GM23338 (cell line): ENCODE results near the gene FURIN. TPM values are rescaled to one million over a fixed set of nuclear protein-coding genes. Genes with fewer than 3 reads are reported as not detected.
A peak's percentile ranks its signal among the peaks of the same experiment; 100 is the strongest.

Experiments used
- ATAC-seq: fragments of 200-7000 bp; cut with Tn5 transposase; 3 replicates; pipeline ENCODE4 v1.9.1; 2020
- DNase-seq: peaks from one replicate; pipeline ENCODE4 v3.0.0-alpha.2; 2015; ENCODE audit warnings: low spot score
- H2AFZ ChIP-seq: fragments of 200-600 bp; sonication (generic); 2 replicates; pipeline ENCODE4 v1.8.0; 2016; ENCODE audit warnings: antibody characterized with exemption, mild to moderate bottlenecking, moderate library complexity
- H3F3A ChIP-seq: fragments of 200-600 bp; sonication (generic); replicated peaks from 2 replicates; pipeline ENCODE4 v1.8.0; 2017; ENCODE audit warnings: antibody characterized with exemption, mixed run types, low read depth
- H3K27ac ChIP-seq: fragments of 200-600 bp; sonication (generic); 2 replicates; pipeline ENCODE4 v1.6.1; 2016; ENCODE audit warnings: low read depth
- H3K27me3 ChIP-seq: fragments of 200-600 bp; sonication (generic); 2 replicates; pipeline ENCODE4 v1.8.0; 2016; ENCODE audit warnings: mild to moderate bottlenecking, mixed run types, moderate library complexity; ENCODE audit not compliant: insufficient read depth
- H3K36me3 ChIP-seq: fragments of 200-600 bp; sonication (generic); 2 replicates; pipeline ENCODE4 v1.8.0; 2016; ENCODE audit warnings: mild to moderate bottlenecking; ENCODE audit not compliant: insufficient read depth
- H3K4me1 ChIP-seq: fragments of 200-600 bp; sonication (generic); 2 replicates; pipeline ENCODE4 v1.8.0; 2016; ENCODE audit warnings: mild to moderate bottlenecking, moderate library complexity; ENCODE audit not compliant: insufficient read depth
- H3K4me2 ChIP-seq: fragments of 200-600 bp; sonication (generic); 2 replicates; pipeline ENCODE4 v1.7.1; 2017; ENCODE audit warnings: mixed run types
- H3K4me3 ChIP-seq: fragments of 200-600 bp; sonication (generic); 2 replicates; pipeline ENCODE4 v1.6.1; 2016; ENCODE audit warnings: mixed run types
- H3K79me2 ChIP-seq: fragments of 200-600 bp; sonication (generic); replicated peaks from 2 replicates; pipeline ENCODE4 v1.8.0; 2017; ENCODE audit warnings: mild to moderate bottlenecking; ENCODE audit not compliant: insufficient read depth
- H3K9me2 ChIP-seq: fragments of 200-600 bp; sonication (generic); 2 replicates; pipeline ENCODE4 v1.8.0; 2017; ENCODE audit not compliant: insufficient read depth
- H4K20me1 ChIP-seq: fragments of 200-600 bp; sonication (generic); replicated peaks from 2 replicates; pipeline ENCODE4 v1.8.0; 2017; ENCODE audit warnings: mild to moderate bottlenecking; ENCODE audit not compliant: insufficient read depth
- H3K27ac Mint-ChIP-seq: 2 replicates; pipeline ENCODE4 v1.8.0; 2020; ENCODE audit warnings: inconsistent platforms, mild to moderate bottlenecking, moderate library complexity, mixed read lengths
- H3K27me3 Mint-ChIP-seq: 3 replicates; pipeline ENCODE4 v1.8.0; 2022; ENCODE audit warnings: low read depth, mild to moderate bottlenecking, moderate library complexity, mixed read lengths, inconsistent platforms; ENCODE audit not compliant: insufficient read depth, poor library complexity
- H3K36me3 Mint-ChIP-seq: 3 replicates; pipeline ENCODE4 v1.8.0; 2021; ENCODE audit warnings: low read depth, mild to moderate bottlenecking, inconsistent platforms, moderate library complexity, mixed read lengths
- H3K4me1 Mint-ChIP-seq: 3 replicates; pipeline ENCODE4 v1.8.0; 2020; ENCODE audit warnings: mild to moderate bottlenecking, inconsistent platforms, mixed read lengths
- H3K4me3 Mint-ChIP-seq: 3 replicates; pipeline ENCODE4 v1.8.0; 2021; ENCODE audit warnings: moderate library complexity, mild to moderate bottlenecking, inconsistent platforms, mixed read lengths
- H3K9me3 Mint-ChIP-seq: 3 replicates; pipeline ENCODE4 v1.8.0; 2020; ENCODE audit warnings: moderate library complexity, mild to moderate bottlenecking, inconsistent platforms, mixed read lengths
- CTCF ChIP-seq, 2 experiments: fragments of 200-600 bp in 1 of 2; sonication (generic) in 1 of 2; conservative IDR thresholded peaks; 2 replicates each; pipeline versions ENCODE4 v1.5.1 to v1.6.1; 2016 to 2017; ENCODE audit warnings: antibody characterized with exemption in 2 of 2, low read depth in 2 of 2, mild to moderate bottlenecking in 2 of 2, moderate library complexity in 1 of 2
- EZH2 ChIP-seq: fragments of 200-600 bp; sonication (generic); IDR thresholded peaks from one replicate; pipeline ENCODE4 v1.8.0; 2017; ENCODE audit warnings: antibody characterized with exemption, mild to moderate bottlenecking, low read depth; ENCODE audit not compliant: unreplicated experiment
- EZH2phosphoT487 ChIP-seq: fragments of 200-600 bp; sonication (generic); IDR thresholded peaks from one replicate; pipeline ENCODE4 v1.8.1; 2018; ENCODE audit warnings: antibody characterized with exemption; ENCODE audit not compliant: unreplicated experiment
- JUNB ChIP-seq: IDR thresholded peaks from one replicate; pipeline ENCODE4 v1.6.1; 2016; ENCODE audit warnings: antibody characterized with exemption; ENCODE audit not compliant: unreplicated experiment
- NANOG ChIP-seq: IDR thresholded peaks from 2 replicates; pipeline ENCODE4 v1.6.1; 2016; ENCODE audit warnings: antibody characterized with exemption, borderline replicate concordance
- POLR2AphosphoS5 ChIP-seq: IDR thresholded peaks from 2 replicates; pipeline ENCODE4 v1.6.1; 2016; ENCODE audit warnings: antibody characterized with exemption, low read depth
- ZNF462 ChIP-seq: fragments of 250-450 bp; sonication (Bioruptor Pico); IDR thresholded peaks from 2 replicates; pipeline ENCODE4 v1.5.0; 2020; ENCODE audit warnings: mild to moderate bottlenecking, moderate library complexity
- polyA plus RNA-seq: library from polyadenylated mRNA; unstranded; fragments of >200 nt; fragmentation: Nextera tagmentation; extraction: Ambion mirVana; gene quantifications from 2 replicates; pipeline ENCODE4 v1.2.1, GENCODE V29; 2016
- total RNA-seq: library from RNA; depleted of rRNA; stranded (reverse); fragments of >200 nt; shearing (Covaris generic); gene quantifications from 2 replicates; pipeline ENCODE4 v1.2.3, GENCODE V29; 2014
- TF ChIP-seq, protein P1 (sequence below): IDR thresholded peaks from one replicate; pipeline ENCODE4 v1.6.1; 2018; ENCODE audit warnings: antibody characterized with exemption; ENCODE audit not compliant: unreplicated experiment
- TF ChIP-seq, protein P2 (sequence below): IDR thresholded peaks from 2 replicates; pipeline ENCODE4 v1.6.1; 2016; ENCODE audit warnings: antibody characterized with exemption

Gene FURIN
- total and polyA plus RNA-seq, 2 experiments from 2014 or later, result 6.3 to 20.9 TPM

- Histone ChIP-seq H3K9me2 (no peaks in the 10 kb centered on the region), H3K27me3 (no peaks in the 10 kb centered on the region), H2AFZ (peak overlapping the region; percentile 95), H3K4me2 (peak overlapping the region; percentile 83), H4K20me1 (no peaks in the 10 kb centered on the region), H3K36me3 (no peaks in the 10 kb centered on the region), H3K79me2 (no peaks in the 10 kb centered on the region), H3K27ac (no peak overlapping the region), H3K4me3 (peak overlapping the region; percentile 57), H3F3A (0 out of 2 replicates have a peak, but pooled peaks cover 5% of the 10 kb centered on the region), H3K4me1 (peaks cover 13% of the 10 kb centered on the region)
- peak overlapping the region; percentile 50 for H3K4me3 Mint-ChIP-seq
- TF ChIP-seq, protein P1, sequence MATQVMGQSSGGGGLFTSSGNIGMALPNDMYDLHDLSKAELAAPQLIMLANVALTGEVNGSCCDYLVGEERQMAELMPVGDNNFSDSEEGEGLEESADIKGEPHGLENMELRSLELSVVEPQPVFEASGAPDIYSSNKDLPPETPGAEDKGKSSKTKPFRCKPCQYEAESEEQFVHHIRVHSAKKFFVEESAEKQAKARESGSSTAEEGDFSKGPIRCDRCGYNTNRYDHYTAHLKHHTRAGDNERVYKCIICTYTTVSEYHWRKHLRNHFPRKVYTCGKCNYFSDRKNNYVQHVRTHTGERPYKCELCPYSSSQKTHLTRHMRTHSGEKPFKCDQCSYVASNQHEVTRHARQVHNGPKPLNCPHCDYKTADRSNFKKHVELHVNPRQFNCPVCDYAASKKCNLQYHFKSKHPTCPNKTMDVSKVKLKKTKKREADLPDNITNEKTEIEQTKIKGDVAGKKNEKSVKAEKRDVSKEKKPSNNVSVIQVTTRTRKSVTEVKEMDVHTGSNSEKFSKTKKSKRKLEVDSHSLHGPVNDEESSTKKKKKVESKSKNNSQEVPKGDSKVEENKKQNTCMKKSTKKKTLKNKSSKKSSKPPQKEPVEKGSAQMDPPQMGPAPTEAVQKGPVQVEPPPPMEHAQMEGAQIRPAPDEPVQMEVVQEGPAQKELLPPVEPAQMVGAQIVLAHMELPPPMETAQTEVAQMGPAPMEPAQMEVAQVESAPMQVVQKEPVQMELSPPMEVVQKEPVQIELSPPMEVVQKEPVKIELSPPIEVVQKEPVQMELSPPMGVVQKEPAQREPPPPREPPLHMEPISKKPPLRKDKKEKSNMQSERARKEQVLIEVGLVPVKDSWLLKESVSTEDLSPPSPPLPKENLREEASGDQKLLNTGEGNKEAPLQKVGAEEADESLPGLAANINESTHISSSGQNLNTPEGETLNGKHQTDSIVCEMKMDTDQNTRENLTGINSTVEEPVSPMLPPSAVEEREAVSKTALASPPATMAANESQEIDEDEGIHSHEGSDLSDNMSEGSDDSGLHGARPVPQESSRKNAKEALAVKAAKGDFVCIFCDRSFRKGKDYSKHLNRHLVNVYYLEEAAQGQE, result no peak
- TF ChIP-seq EZH2phosphoT487, result no peak
- no peak for TF ChIP-seq POLR2AphosphoS5
- TF ChIP-seq EZH2, result no peak
- no peak for TF ChIP-seq NANOG
- TF ChIP-seq JUNB, result no peak
- TF ChIP-seq, protein P2, sequence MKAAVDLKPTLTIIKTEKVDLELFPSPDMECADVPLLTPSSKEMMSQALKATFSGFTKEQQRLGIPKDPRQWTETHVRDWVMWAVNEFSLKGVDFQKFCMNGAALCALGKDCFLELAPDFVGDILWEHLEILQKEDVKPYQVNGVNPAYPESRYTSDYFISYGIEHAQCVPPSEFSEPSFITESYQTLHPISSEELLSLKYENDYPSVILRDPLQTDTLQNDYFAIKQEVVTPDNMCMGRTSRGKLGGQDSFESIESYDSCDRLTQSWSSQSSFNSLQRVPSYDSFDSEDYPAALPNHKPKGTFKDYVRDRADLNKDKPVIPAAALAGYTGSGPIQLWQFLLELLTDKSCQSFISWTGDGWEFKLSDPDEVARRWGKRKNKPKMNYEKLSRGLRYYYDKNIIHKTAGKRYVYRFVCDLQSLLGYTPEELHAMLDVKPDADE, result no peak
- no peak for TF ChIP-seq ZNF462 (CRISPR knock-in tag)
- TF ChIP-seq CTCF (conservative IDR thresholded peaks at IDR 0.05; ENCODE audit: low read depth in 2 of 2), result no peak
- H3K9me3 Mint-ChIP-seq, result no peaks in the 10 kb centered on the region
- peaks cover 10% of the 10 kb centered on the region for H3K27me3 Mint-ChIP-seq
- H3K4me1 Mint-ChIP-seq, result peaks cover 17% of the 10 kb centered on the region
- no peak for DNase-seq
- ATAC-seq, result peak; percentile 13
- no peak overlapping the region for H3K27ac Mint-ChIP-seq
- peaks cover 4% of the 10 kb centered on the region; the same call in 2 of the 3 replicates for H3K36me3 Mint-ChIP-seq
Measured at GRCh38 chr15:90884719-90885431, 16.5 kb downstream of the FURIN start.
